Vagina (tissue), 2 donors: ENCODE results near the gene LPCAT1. TPM values are rescaled to one million over a fixed set of nuclear protein-coding genes. Genes with fewer than 3 reads are reported as not detected.
A peak's percentile ranks its signal among the peaks of the same experiment; 100 is the strongest.

Source experiments
- DNase-seq, 2 donors: peaks; one replicate each; pipeline ENCODE4 v3.0.0-alpha.2; 2017; ENCODE audit errors: extremely low spot score in 2 of 2
- H3K27ac ChIP-seq: fragments of 200-600 bp; sonication (generic); one replicate; pipeline ENCODE4 v1.5.1; 2019
- H3K27me3 ChIP-seq: fragments of 200-600 bp; sonication (generic); one replicate; pipeline ENCODE4 v1.5.1; 2019
- H3K36me3 ChIP-seq, 2 donors: fragments of 200-600 bp; sonication (generic); one replicate each; pipeline ENCODE4 v1.5.1; 2017 to 2019
- H3K4me1 ChIP-seq: fragments of 200-600 bp; sonication (generic); one replicate; pipeline ENCODE4 v1.5.1; 2019
- H3K4me3 ChIP-seq, 2 donors: fragments of 200-600 bp; sonication (generic); 1 replicate in 1 of 2; 2 replicates in 1 of 2; pipeline ENCODE4 v1.5.1; 2016 to 2019
- H3K9me3 ChIP-seq: fragments of 200-600 bp; sonication (generic); one replicate; pipeline ENCODE4 v1.5.1; 2019
- POLR2A ChIP-seq, 2 donors: fragments of 450-650 bp; IDR thresholded peaks; one replicate each; pipeline ENCODE4 v1.6.1; 2017; ENCODE audit warnings: antibody characterized with exemption in 2 of 2, mild to moderate bottlenecking in 2 of 2, moderate library complexity in 2 of 2
- POLR2AphosphoS5 ChIP-seq, 2 donors: sonication (generic); formaldehyde crosslinking; IDR thresholded peaks; one replicate each; pipeline ENCODE4 v1.9.0; 2017; ENCODE audit warnings: antibody characterized with exemption in 2 of 2, mild to moderate bottlenecking in 2 of 2, low read depth in 1 of 2; ENCODE audit not compliant: insufficient read depth in 1 of 2
- intact Hi-C: fragments of 100-400 bp; cut with DNase I; formaldehyde crosslinking; loops from one replicate; pipeline ENCODE4 v1.15.1; 2023
- total RNA-seq: library from RNA; depleted of rRNA; stranded (reverse); fragments of >200 nt; gene quantifications from one replicate; pipeline ENCODE4 v1.2.3, GENCODE V29; 2016
- TF ChIP-seq, protein P1 (sequence below), 3 experiments: fragments of 450-650 bp in 2 of 3; fragments of 200-600 bp in 1 of 3; sonication (generic) in 1 of 3; IDR thresholded peaks; one replicate each; pipeline ENCODE4 v1.5.1; 2017 to 2019; ENCODE audit warnings: antibody characterized with exemption in 3 of 3, mild to moderate bottlenecking in 2 of 3, moderate library complexity in 2 of 3

LPCAT1 gene
- total RNA-seq, 1 donor from 2014 or later = 29.7 TPM

DNA sequence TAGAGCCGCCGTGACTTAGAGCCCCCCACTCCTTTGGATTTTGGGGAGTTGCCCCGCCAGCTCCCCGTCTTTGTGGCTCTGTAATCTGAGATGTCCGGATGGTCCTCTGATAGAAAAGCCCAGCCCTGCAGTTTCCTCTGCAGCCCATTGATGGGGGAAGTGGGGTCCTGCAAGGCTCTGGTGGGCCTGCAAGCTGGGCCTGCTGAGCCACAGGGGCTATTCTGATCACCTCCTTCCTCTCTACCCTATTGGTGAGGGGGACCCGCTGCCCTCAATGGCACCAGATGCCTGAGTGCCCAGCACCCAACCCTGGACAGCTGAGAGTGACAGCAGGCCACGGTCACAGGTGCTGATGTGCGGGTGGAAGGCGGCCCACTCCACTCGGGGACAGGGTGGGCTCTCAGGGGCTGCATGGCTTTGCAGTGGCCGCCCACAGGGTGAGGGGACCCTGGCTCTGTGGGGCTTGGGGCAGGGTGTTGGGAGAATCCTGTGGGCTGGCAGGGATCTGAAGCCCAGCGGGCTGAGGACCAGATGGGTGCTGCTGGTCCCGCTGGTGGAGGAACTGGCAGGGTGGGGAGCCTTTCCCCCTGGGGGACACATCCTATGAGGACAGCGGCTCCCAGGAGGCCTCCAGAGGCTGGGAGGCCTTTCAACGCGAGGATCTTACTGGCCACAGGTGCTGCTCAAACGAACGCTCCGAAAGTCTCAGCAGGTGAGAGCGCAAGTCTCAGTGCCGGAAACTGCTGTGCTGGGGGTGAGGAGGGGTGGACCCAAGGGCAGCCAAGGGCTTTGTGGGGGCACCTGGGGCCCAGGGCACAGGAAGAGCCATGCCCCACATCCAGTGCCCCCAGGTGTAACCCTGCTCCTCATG, 30.0 kb upstream of the LPCAT1 start:
- Histone ChIP-seq H3K27me3 (no peaks in the 10 kb centered on the region), H3K27ac (no peak overlapping the region), H3K4me3 (no peak overlapping the region), H3K9me3 (no peaks in the 10 kb centered on the region), H3K4me1 (no peaks in the 10 kb centered on the region), H3K36me3 (no peaks in the 10 kb centered on the region)
- TF ChIP-seq POLR2AphosphoS5 (IDR thresholded peaks at IDR 0.05; ENCODE audit: insufficient read depth in 1 of 2, low read depth in 1 of 2) = no peak
- TF ChIP-seq, protein P1, sequence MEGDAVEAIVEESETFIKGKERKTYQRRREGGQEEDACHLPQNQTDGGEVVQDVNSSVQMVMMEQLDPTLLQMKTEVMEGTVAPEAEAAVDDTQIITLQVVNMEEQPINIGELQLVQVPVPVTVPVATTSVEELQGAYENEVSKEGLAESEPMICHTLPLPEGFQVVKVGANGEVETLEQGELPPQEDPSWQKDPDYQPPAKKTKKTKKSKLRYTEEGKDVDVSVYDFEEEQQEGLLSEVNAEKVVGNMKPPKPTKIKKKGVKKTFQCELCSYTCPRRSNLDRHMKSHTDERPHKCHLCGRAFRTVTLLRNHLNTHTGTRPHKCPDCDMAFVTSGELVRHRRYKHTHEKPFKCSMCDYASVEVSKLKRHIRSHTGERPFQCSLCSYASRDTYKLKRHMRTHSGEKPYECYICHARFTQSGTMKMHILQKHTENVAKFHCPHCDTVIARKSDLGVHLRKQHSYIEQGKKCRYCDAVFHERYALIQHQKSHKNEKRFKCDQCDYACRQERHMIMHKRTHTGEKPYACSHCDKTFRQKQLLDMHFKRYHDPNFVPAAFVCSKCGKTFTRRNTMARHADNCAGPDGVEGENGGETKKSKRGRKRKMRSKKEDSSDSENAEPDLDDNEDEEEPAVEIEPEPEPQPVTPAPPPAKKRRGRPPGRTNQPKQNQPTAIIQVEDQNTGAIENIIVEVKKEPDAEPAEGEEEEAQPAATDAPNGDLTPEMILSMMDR (IDR thresholded peaks at IDR 0.05) = no peak
- no peak for TF ChIP-seq POLR2A (IDR thresholded peaks at IDR 0.05)
- intact Hi-C loops = no loop called here
- DNase-seq = peak; percentile 76 to 93

DNA sequence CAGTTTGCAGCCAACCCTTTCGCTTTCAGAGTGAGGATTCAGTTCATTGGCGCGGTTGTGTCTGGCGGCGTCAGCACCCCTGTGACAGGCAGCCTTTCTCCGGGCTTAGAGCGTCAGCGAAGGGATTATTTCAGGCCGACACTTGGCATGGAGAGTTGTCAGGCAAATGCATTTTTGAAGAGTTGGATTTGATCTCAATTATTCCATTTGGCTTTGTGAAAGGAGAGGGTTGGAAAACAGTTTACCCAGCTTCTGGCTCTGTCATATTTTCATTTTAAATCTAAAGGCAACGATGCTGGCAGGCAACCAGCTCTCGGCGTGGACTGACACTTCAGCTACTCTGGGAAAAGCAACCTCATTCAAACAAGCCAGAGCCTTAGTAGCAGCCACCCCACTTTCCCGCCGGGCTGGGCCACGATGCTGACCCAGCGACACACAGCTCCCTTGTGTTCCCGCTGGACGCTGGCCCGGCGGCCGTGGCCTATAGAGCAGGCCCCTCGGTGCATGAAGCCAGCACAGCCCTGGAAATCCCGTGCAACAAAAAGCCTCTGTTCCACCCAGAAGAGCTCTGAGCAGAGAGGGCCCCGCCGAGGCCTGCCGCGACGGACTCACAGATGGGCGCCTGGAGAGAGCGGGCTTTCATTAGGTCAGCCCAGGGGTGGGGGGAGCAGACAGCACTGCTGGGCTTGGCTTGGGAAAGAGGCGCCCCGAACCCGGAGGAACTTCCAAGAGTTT, 28.9 kb upstream of the LPCAT1 start:
- Histone ChIP-seq H3K4me3 (peak overlapping the region in 1 of 2 donors; percentile 24), H3K36me3 (no peaks in the 10 kb centered on the region), H3K27ac (no peak overlapping the region), H3K27me3 (no peaks in the 10 kb centered on the region), H3K4me1 (no peaks in the 10 kb centered on the region), H3K9me3 (no peaks in the 10 kb centered on the region)
- intact Hi-C loops = no loop called here
- peak; percentile 67 to 79 for DNase-seq
- TF ChIP-seq, protein P1 (IDR thresholded peaks at IDR 0.05) = no peak
- TF ChIP-seq POLR2AphosphoS5 (IDR thresholded peaks at IDR 0.05; ENCODE audit: insufficient read depth in 1 of 2, low read depth in 1 of 2) (no peak), POLR2A (IDR thresholded peaks at IDR 0.05) (no peak)

DNA sequence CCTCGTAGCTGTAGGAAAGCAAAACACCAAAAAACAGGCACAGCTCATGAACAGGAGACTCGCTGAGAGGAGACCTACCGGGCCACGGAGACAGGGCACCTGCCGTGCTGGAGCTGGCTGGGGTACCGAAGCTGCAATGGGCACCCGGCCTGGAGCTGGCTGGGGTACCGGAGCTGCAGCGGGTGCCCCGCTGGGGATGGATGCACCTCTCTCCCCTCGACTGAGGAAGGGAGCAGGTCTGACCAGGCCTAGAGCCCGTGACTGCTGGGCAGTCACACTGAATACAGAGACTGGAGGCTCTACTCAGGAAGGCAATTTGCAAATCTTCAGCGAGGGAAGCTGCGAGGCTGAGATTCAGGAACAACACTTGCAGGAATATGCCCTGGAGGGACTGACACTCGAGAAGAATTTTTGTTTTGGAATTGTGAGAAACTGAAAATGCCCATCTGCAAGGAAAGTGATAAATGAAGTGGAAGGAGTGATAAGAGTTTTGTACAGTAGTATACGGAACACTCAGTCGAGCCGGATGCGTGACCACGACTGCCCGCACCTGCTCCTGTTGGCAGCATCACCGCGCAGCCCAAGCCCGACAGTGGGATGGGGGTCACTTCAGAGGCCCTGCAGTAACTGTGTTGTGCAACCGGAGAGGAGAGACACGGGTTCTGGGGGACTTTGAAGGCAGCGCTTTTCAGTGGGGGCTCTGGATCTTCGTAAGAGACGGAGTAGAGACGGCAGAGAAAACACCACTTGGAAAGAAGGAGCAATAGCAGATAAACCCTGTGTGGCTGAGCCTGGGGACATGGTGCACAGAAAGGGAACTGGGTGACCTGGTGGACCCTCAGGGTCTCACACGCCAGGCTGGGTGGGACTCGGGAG, 27.9 kb upstream of the LPCAT1 start:
- no peak overlapping the region for H3K27ac ChIP-seq
- H3K36me3 ChIP-seq = no peaks in the 10 kb centered on the region
- TF ChIP-seq POLR2A (IDR thresholded peaks at IDR 0.05) (no peak), POLR2AphosphoS5 (IDR thresholded peaks at IDR 0.05; ENCODE audit: insufficient read depth in 1 of 2, low read depth in 1 of 2) (no peak)
- TF ChIP-seq, protein P1 (IDR thresholded peaks at IDR 0.05) = no peak
- no peaks in the 10 kb centered on the region for H3K4me1 ChIP-seq
- no peaks in the 10 kb centered on the region for H3K9me3 ChIP-seq
- H3K27me3 ChIP-seq = no peaks in the 10 kb centered on the region
- DNase-seq = peak; percentile 40 to 55
- intact Hi-C loops = no loop called here
- no peak overlapping the region for H3K4me3 ChIP-seq

DNA sequence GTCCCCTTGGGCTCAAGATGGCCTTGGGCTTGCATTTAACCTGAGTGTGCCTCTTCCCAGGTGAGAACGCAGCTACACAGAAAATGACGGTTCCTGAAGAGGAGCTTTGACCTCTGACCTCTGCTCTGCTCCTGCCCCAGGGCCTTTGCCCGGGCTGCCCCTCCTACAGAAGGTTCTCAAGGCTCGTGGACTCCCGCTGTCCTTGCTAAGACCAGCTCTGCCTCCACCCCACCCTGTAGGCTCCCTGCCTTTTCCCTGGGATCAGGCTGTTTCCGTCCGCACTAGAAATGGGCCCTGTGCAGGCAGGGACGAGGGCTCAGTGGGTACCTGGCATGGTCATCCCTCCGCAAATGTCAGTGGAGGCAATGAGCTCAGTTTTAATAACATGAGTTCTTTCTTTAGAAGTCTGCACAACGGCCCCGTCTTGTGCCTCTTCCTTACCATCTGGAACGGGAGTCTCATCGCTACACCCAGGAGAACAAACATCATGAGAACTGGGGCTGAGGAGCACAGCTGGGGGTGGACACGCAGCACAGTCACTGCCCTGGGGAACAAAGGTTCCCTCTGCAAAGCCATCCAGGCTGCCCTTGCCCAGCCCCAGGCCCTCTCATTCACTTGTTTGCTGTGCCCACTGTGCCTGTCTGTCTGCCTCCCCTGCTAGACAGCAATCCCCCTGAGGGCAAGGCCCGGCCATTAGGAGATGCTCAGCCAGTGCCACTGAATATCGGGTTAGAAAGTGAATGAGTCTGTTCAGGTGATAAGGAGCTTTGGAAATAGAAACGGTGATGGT, 26.7 kb upstream of the LPCAT1 start:
- no peaks in the 10 kb centered on the region for H3K9me3 ChIP-seq
- intact Hi-C loops = no loop called here
- TF ChIP-seq POLR2AphosphoS5 (IDR thresholded peaks at IDR 0.05; ENCODE audit: insufficient read depth in 1 of 2, low read depth in 1 of 2) (no peak), POLR2A (IDR thresholded peaks at IDR 0.05) (no peak)
- TF ChIP-seq, protein P1 (IDR thresholded peaks at IDR 0.05) = no peak
- peak; percentile 42 to 70 for DNase-seq
- no peak overlapping the region for H3K4me3 ChIP-seq
- H3K27me3 ChIP-seq = no peaks in the 10 kb centered on the region
- H3K36me3 ChIP-seq = no peaks in the 10 kb centered on the region
- H3K4me1 ChIP-seq = no peaks in the 10 kb centered on the region
- no peak overlapping the region for H3K27ac ChIP-seq
